ENCODE measurements around the gene KANK4.

The KANK4 gene

GRCh38 chr1:62336995-62337705, 17.9 kb upstream of the KANK4 start:
- DNase-seq = no peak

GRCh38 chr1:62336638-62336994, 17.4 kb upstream of the KANK4 start:
- no peak for DNase-seq

- no peak for DNase-seq
These were observed 16.4 kb upstream of the KANK4 start for GRCh38 chr1:62335656-62336055.

GRCh38 chr1:62334434-62334985, 15.3 kb upstream of the KANK4 start:
- no peak for DNase-seq

GRCh38 chr1:62333441-62333840, 14.2 kb upstream of the KANK4 start:
- DNase-seq = no peak

- DNase-seq = no peak
These were observed 8.3 kb upstream of the KANK4 start for GRCh38 chr1:62327360-62328055.

- DNase-seq = no peak
These were observed 6.4 kb upstream of the KANK4 start for GRCh38 chr1:62325681-62326080.

GRCh38 chr1:62325081-62325480, 5.8 kb upstream of the KANK4 start:
- DNase-seq = no peak

GRCh38 chr1:62321446-62321845, 2.2 kb upstream of the KANK4 start:
- no peak for DNase-seq

GRCh38 chr1:62318320-62318755, 896 bp downstream of the KANK4 start:
- DNase-seq = no peak

GRCh38 chr1:62317021-62317768, 2.0 kb downstream of the KANK4 start:
- no peak for DNase-seq

- no peak for DNase-seq
These were observed 3.1 kb downstream of the KANK4 start for GRCh38 chr1:62316135-62316534.

GRCh38 chr1:62315387-62315786, 3.8 kb downstream of the KANK4 start:
- DNase-seq = no peak

GRCh38 chr1:62314454-62315350, 4.5 kb downstream of the KANK4 start:
- no peak for DNase-seq

- no peak for DNase-seq
These were observed 6.5 kb downstream of the KANK4 start for GRCh38 chr1:62312698-62313097.

GRCh38 chr1:62311473-62311943, 7.7 kb downstream of the KANK4 start:
- peak; percentile 27 for DNase-seq

- DNase-seq = no peak
These were observed 9.3 kb downstream of the KANK4 start for GRCh38 chr1:62309906-62310305.

GRCh38 chr1:62308606-62309005, 10.6 kb downstream of the KANK4 start:
- DNase-seq = no peak

GRCh38 chr1:62307895-62308492, 11.2 kb downstream of the KANK4 start:
- DNase-seq = no peak

GRCh38 chr1:62307446-62307845, 11.8 kb downstream of the KANK4 start:
- no peak for DNase-seq

GRCh38 chr1:62306065-62306464, 13.2 kb downstream of the KANK4 start:
- DNase-seq = no peak

- DNase-seq = no peak
These were observed 14.3 kb downstream of the KANK4 start for GRCh38 chr1:62304975-62305374.
